Panc1 (cell line): ENCODE data around the gene DNAAF6.

Experiments used
- CTCF ChIP-seq: fragments of 450-650 bp; IDR thresholded peaks from 2 replicates; pipeline ENCODE4 v1.5.1; 2017; ENCODE audit warnings: mild to moderate bottlenecking
- POLR2AphosphoS5 ChIP-seq: IDR thresholded peaks from 2 replicates; pipeline ENCODE4 v1.6.1; 2012; ENCODE audit warnings: mild to moderate bottlenecking, low read depth, low read length, moderate library complexity
- REST ChIP-seq, 2 experiments: IDR thresholded peaks; 2 replicates each; pipeline ENCODE4 v1.6.1; 2011 to 2012; ENCODE audit warnings: low read depth in 2 of 2, control low read depth in 1 of 2, low read length in 1 of 2, mild to moderate bottlenecking in 1 of 2, moderate library complexity in 1 of 2; ENCODE audit not compliant: insufficient read depth in 1 of 2
- SIN3A ChIP-seq: IDR thresholded peaks from 2 replicates; pipeline ENCODE4 v1.6.1; 2012; ENCODE audit warnings: low read depth, mild to moderate bottlenecking, low read length, moderate library complexity, borderline replicate concordance; ENCODE audit not compliant: insufficient read depth
- TCF7L2 ChIP-seq: IDR thresholded peaks from 2 replicates; pipeline ENCODE4 v1.6.1; 2011; ENCODE audit warnings: mild to moderate bottlenecking, low read depth, low read length, inconsistent platforms

DNA sequence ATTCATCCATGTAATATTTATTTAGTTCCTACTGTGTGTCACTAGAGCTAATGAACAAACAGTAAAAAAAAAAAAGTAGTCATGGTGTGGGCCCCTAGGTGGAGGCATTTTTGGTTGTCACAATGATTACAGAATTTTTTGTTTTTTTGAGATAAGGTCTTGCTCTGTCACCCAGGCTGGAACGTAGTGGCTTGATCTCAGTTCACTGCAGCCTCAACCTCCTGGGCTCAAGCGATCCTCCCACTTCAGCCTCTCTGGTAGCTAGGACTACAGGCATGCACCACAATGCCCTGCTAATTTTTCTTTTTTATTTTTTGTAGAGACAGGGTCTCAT lies 22.0 kb downstream of the DNAAF6 start:
- TF ChIP-seq REST (IDR thresholded peaks at IDR 0.05; ENCODE audit: insufficient read depth in 1 of 2, low read depth in 2 of 2, low read length in 1 of 2) (no peak), SIN3A (no peak), CTCF (no peak), TCF7L2 (no peak), POLR2AphosphoS5 (no peak)
